B cell (primary cell): ENCODE results near the gene KMT2D. TPM values are rescaled to one million over a fixed set of nuclear protein-coding genes. Genes with fewer than 3 reads are reported as not detected.

Experiments
- ATAC-seq: fragments of 200-7000 bp; cut with Tn5 transposase; one replicate; pipeline ENCODE4 v1.10.0; 2021; ENCODE audit warnings: low read depth, mild to moderate bottlenecking, moderate number of reproducible peaks, moderate library complexity
- CTCF ChIA-PET: fragments of 350-600 bp; sonication (Branson Sonifier 250); formaldehyde crosslinking; loops from one replicate; lab custom pipeline; 2021; ENCODE audit warnings: antibody characterized with exemption, inconsistent platforms; lab: Charles Lee
- POLR2A ChIA-PET: fragments of 350-600 bp; sonication (Branson Sonifier 250); formaldehyde crosslinking; loops from one replicate; lab custom pipeline; 2021; ENCODE audit warnings: antibody characterized with exemption; lab: Charles Lee
- DNase-seq: peaks from one replicate; pipeline ENCODE4 v3.0.0; 2013
- H2AFZ ChIP-seq: 2 replicates; pipeline ENCODE4 v1.6.1; 2012; ENCODE audit warnings: mild to moderate bottlenecking, low read depth, low read length; ENCODE audit not compliant: insufficient read depth, poor library complexity, severe bottlenecking
- H3K27ac ChIP-seq, 2 donors: 1 replicate in 1 of 2; 2 replicates in 1 of 2; pipeline ENCODE4 v1.5.1; 2012 to 2013; ENCODE audit warnings: low read length in 2 of 2, mild to moderate bottlenecking in 2 of 2, moderate library complexity in 1 of 2
- H3K27me3 ChIP-seq, 4 experiments: fragments of 200-600 bp in 1 of 4; sonication (generic) in 1 of 4; replicated peaks in 1 of 4; 1 replicate in 2 of 4; 2 replicates in 2 of 4; pipeline versions ENCODE4 v1.6.1 to v1.7.0; 2013 to 2016; ENCODE audit warnings: low read length in 3 of 4, mild to moderate bottlenecking in 2 of 4, mixed read lengths in 1 of 4, moderate library complexity in 1 of 4; ENCODE audit not compliant: insufficient read depth in 4 of 4, control insufficient read depth in 3 of 4; ENCODE audit errors: control extremely low read depth in 1 of 4
- H3K36me3 ChIP-seq, 2 experiments: replicated peaks in 1 of 2; 1 replicate in 1 of 2; 2 replicates in 1 of 2; pipeline versions ENCODE4 v1.6.1 to v1.7.1; 2013; ENCODE audit warnings: low read length in 1 of 2; ENCODE audit not compliant: insufficient read depth in 2 of 2, control insufficient read depth in 1 of 2; ENCODE audit errors: control extremely low read depth in 1 of 2, extremely low read depth in 1 of 2
- H3K4me1 ChIP-seq, 2 donors: fragments of 200-600 bp in 1 of 2; sonication (generic) in 1 of 2; 1 replicate in 1 of 2; 2 replicates in 1 of 2; pipeline versions ENCODE4 v1.5.1 to v1.6.1; 2013 to 2017; ENCODE audit warnings: low read length in 2 of 2; ENCODE audit not compliant: control insufficient read depth in 2 of 2, insufficient read depth in 2 of 2
- H3K4me2 ChIP-seq: replicated peaks from 2 replicates; pipeline ENCODE3; 2012; ENCODE audit warnings: mild to moderate bottlenecking, low read depth, low read length; ENCODE audit not compliant: poor library complexity, severe bottlenecking
- H3K4me3 ChIP-seq, 5 experiments: fragments of 200-600 bp in 1 of 5; sonication (generic) in 1 of 5; 1 replicate in 3 of 5; 2 replicates in 2 of 5; pipeline versions ENCODE4 v1.5.1 to v1.7.0; 2011 to 2016; ENCODE audit warnings: low read length in 4 of 5, mild to moderate bottlenecking in 4 of 5, low read depth in 2 of 5, control low read depth in 1 of 5, moderate library complexity in 1 of 5; ENCODE audit not compliant: insufficient read depth in 1 of 5; ENCODE audit errors: control extremely low read depth in 1 of 5, extremely low read depth in 1 of 5
- H3K79me2 ChIP-seq: fragments of 200-600 bp; sonication (generic); one replicate; pipeline ENCODE4 v1.6.0; 2016; ENCODE audit warnings: low read length; ENCODE audit not compliant: control insufficient read depth, insufficient read depth
- H3K9ac ChIP-seq: fragments of 200-600 bp; sonication (generic); 2 replicates; pipeline ENCODE4 v1.6.1; 2017; ENCODE audit warnings: mild to moderate bottlenecking, low read length, moderate library complexity
- H3K9me3 ChIP-seq, 3 donors: one replicate each; pipeline versions ENCODE4 v1.6.1 to v1.7.1; 2013; ENCODE audit warnings: low read length in 2 of 3; ENCODE audit not compliant: control insufficient read depth in 2 of 3, insufficient read depth in 1 of 3; ENCODE audit errors: control extremely low read depth in 1 of 3
- H4K20me1 ChIP-seq: 2 replicates; pipeline ENCODE4 v1.6.0; 2012; ENCODE audit warnings: mild to moderate bottlenecking, low read length; ENCODE audit not compliant: insufficient read depth, control insufficient read depth, poor library complexity, severe bottlenecking
- H3K27ac Mint-ChIP-seq: one replicate; pipeline ENCODE4 v1.8.0; 2021; ENCODE audit warnings: mixed read lengths
- H3K27me3 Mint-ChIP-seq: one replicate; pipeline ENCODE4 v1.8.0; 2021; ENCODE audit warnings: mixed read lengths
- H3K4me1 Mint-ChIP-seq: one replicate; pipeline ENCODE4 v1.8.0; 2021; ENCODE audit warnings: mixed read lengths
- H3K4me3 Mint-ChIP-seq: one replicate; pipeline ENCODE4 v1.8.0; 2021; ENCODE audit warnings: mixed read lengths
- H3K9me3 Mint-ChIP-seq: one replicate; pipeline ENCODE4 v1.8.0; 2022; ENCODE audit warnings: mixed read lengths; ENCODE audit not compliant: insufficient read depth
- CTCF ChIP-seq: fragments of 200-600 bp; IDR thresholded peaks from one replicate; pipeline ENCODE4 v1.8.0; 2022; ENCODE audit warnings: antibody characterized with exemption, mild to moderate bottlenecking
- EZH2 ChIP-seq: IDR thresholded peaks from 2 replicates; pipeline ENCODE4 v1.6.1; 2012; ENCODE audit warnings: borderline replicate concordance, low read depth, mild to moderate bottlenecking, moderate library complexity, low read length; ENCODE audit not compliant: insufficient read depth, poor library complexity, severe bottlenecking
- WGBS: methylation state at CpG from one replicate; pipeline ENCODE4 v1.1.5; 2013; ENCODE audit warnings: missing lambda C conversion rate; ENCODE audit not compliant: insufficient coverage; 5-methylcytosine and 5-hydroxymethylcytosine counted together
- intact Hi-C: fragments of 100-400 bp; cut with micrococcal nuclease; formaldehyde crosslinking; loops from one replicate; pipeline ENCODE4 v1.10.0; 2022
- polyA plus RNA-seq: library from polyadenylated mRNA; depleted of rRNA; stranded (reverse); fragments of >200 nt; gene quantifications from 2 replicates; pipeline ENCODE4 v1.2.3, GENCODE V29; 2012
- total RNA-seq, 2 donors: library from RNA; stranded (reverse); fragments of 120-200 nt in 1 of 2; gene quantifications; 1 replicate in 1 of 2; 2 replicates in 1 of 2; pipeline versions ENCODE4 v1.2.3 to v1.2.4, GENCODE V29; 2013 to 2022

Gene KMT2D
- total and polyA plus RNA-seq, 2 donors (not counting 1 experiment from before 2014, with no cell fraction given) = 64.0 to 179 TPM

GRCh38 chr12:49041881-49042484 is 18.6 kb downstream of the KMT2D start:
- CTCF ChIA-PET = interaction anchor here (0.8 to 1.0 kb wide), 2 partner anchors 21 to 22 kb away, joined by 3 read pairs; no protein-coding TSS in a partner anchor
- no peak overlapping the region for H3K4me3 ChIP-seq
- peaks cover 2% of the 10 kb centered on the region for H3K4me1 Mint-ChIP-seq
- no peak overlapping the region for H3K9ac ChIP-seq
- intact Hi-C loops = no loop called here
- no peak overlapping the region for H3K27ac ChIP-seq
- H3K4me2 ChIP-seq = no peak overlapping the region
- H3K9me3 ChIP-seq = no peaks in the 10 kb centered on the region
- no peaks in the 10 kb centered on the region for H3K9me3 Mint-ChIP-seq
- no peak overlapping the region for H3K4me3 Mint-ChIP-seq
- DNase-seq (no peak), ATAC-seq (no peak)
- H3K27ac Mint-ChIP-seq = no peak overlapping the region
- H3K27me3 Mint-ChIP-seq = no peaks in the 10 kb centered on the region
- peaks cover 2 to 97% of the 10 kb centered on the region in 2 experiments for H3K36me3 ChIP-seq
- POLR2A ChIA-PET = interaction anchor here (0.6 kb wide), 1 partner anchor 30 kb away, joined by 3 read pairs; no protein-coding TSS in a partner anchor
- no peaks in the 10 kb centered on the region for H3K4me1 ChIP-seq
- H4K20me1 ChIP-seq = peaks cover 38% of the 10 kb centered on the region
- WGBS = 96% methylated on average over 3 of the region's 18 CpGs
- H2AFZ ChIP-seq = no peak overlapping the region
- H3K27me3 ChIP-seq = no peaks in the 10 kb centered on the region
- TF ChIP-seq EZH2 (no peak), CTCF (no peak)
- H3K79me2 ChIP-seq = peaks cover 41% of the 10 kb centered on the region
